Neural cell (in vitro differentiated cells): ENCODE measurements around the gene ITGB1. TPM values are rescaled to one million over a fixed set of nuclear protein-coding genes. Genes with fewer than 3 reads are reported as not detected.
A peak's percentile ranks its signal among the peaks of the same experiment; 100 is the strongest.

ENCODE experiments used
- H2AFZ ChIP-seq: fragments of 200-600, 300-800 bp; sonication (generic), shearing (Covaris generic); 2 replicates; pipeline ENCODE4 v1.6.0; 2014; ENCODE audit warnings: low read depth, mild to moderate bottlenecking, antibody characterized with exemption, low read length, moderate library complexity
- H3F3A ChIP-seq: fragments of 200-600 bp; shearing (Covaris generic); 2 replicates; pipeline ENCODE4 v1.6.1; 2016; ENCODE audit warnings: mild to moderate bottlenecking, moderate library complexity, mixed read lengths, antibody characterized with exemption, low read length; ENCODE audit not compliant: insufficient read depth, poor library complexity, severe bottlenecking
- H3K27ac ChIP-seq: fragments of 200-600, 300-800 bp; sonication (generic), shearing (Covaris generic); 2 replicates; pipeline ENCODE4 v1.5.1; 2014; ENCODE audit warnings: mild to moderate bottlenecking, low read length, moderate library complexity
- H3K27me3 ChIP-seq: fragments of 300-800, 200-600 bp; sonication (generic), shearing (Covaris generic); 2 replicates; pipeline ENCODE4 v1.6.0; 2014; ENCODE audit warnings: mild to moderate bottlenecking, low read depth, low read length, moderate library complexity; ENCODE audit not compliant: insufficient read depth
- H3K36me3 ChIP-seq: fragments of 300-800, 200-600 bp; sonication (generic), shearing (Covaris generic); 2 replicates; pipeline ENCODE4 v1.5.1; 2014; ENCODE audit warnings: mild to moderate bottlenecking, antibody characterized with exemption, low read length, moderate library complexity; ENCODE audit not compliant: insufficient read depth
- H3K4me2 ChIP-seq: fragments of 300-800, 200-600 bp; sonication (generic), shearing (Covaris generic); 2 replicates; pipeline ENCODE4 v1.6.0; 2014; ENCODE audit warnings: mild to moderate bottlenecking, low read length
- H3K4me3 ChIP-seq: fragments of 300-800, 200-600 bp; sonication (generic), shearing (Covaris generic); 2 replicates; pipeline ENCODE4 v1.5.1; 2014; ENCODE audit warnings: mild to moderate bottlenecking, low read length, moderate library complexity
- H3K79me2 ChIP-seq: fragments of 200-600 bp; shearing (Covaris generic); replicated peaks from 2 replicates; pipeline ENCODE4 v1.6.0; 2014; ENCODE audit warnings: mild to moderate bottlenecking, low read length, moderate library complexity; ENCODE audit not compliant: insufficient read depth
- H3K9ac ChIP-seq: fragments of 300-800, 200-600 bp; sonication (generic), shearing (Covaris generic); 2 replicates; pipeline ENCODE4 v1.6.1; 2016; ENCODE audit warnings: mild to moderate bottlenecking, low read length, mixed read lengths
- H3K9me2 ChIP-seq: fragments of 200-600 bp; shearing (Covaris generic); 2 replicates; pipeline ENCODE4 v1.6.1; 2016; ENCODE audit warnings: mild to moderate bottlenecking, low read length, mixed read lengths; ENCODE audit not compliant: insufficient read depth
- H3K9me3 ChIP-seq: fragments of 200-600, 300-800 bp; sonication (generic), shearing (Covaris generic); 2 replicates; pipeline ENCODE4 v1.6.1; 2016; ENCODE audit warnings: mild to moderate bottlenecking, mixed run types, low read length, moderate library complexity, mixed read lengths
- H4K20me1 ChIP-seq: fragments of 200-600 bp; shearing (Covaris generic); 2 replicates; pipeline ENCODE4 v1.6.1; 2016; ENCODE audit warnings: mild to moderate bottlenecking, mixed run types; ENCODE audit not compliant: insufficient read depth
- CTCF ChIP-seq: fragments of 450-650 bp; IDR thresholded peaks from 2 replicates; pipeline ENCODE4 v1.5.1; 2014; ENCODE audit warnings: antibody characterized with exemption, mild to moderate bottlenecking, moderate library complexity; ENCODE audit not compliant: poor library complexity, severe bottlenecking
- EP300 ChIP-seq: fragments of 450-650 bp; conservative IDR thresholded peaks from 2 replicates; pipeline ENCODE4 v1.6.1; 2014; ENCODE audit warnings: antibody characterized with exemption, mild to moderate bottlenecking, moderate library complexity; ENCODE audit not compliant: poor library complexity, severe bottlenecking
- EZH2 ChIP-seq: fragments of 200-600, 300-800 bp; shearing (Covaris generic), sonication (generic); IDR thresholded peaks from 2 replicates; pipeline ENCODE4 v1.6.1; 2014; ENCODE audit warnings: antibody characterized with exemption, low read length, borderline replicate concordance, mild to moderate bottlenecking; ENCODE audit not compliant: insufficient read depth, poor library complexity, severe bottlenecking
- MXI1 ChIP-seq: fragments of 450-650 bp; conservative IDR thresholded peaks from 2 replicates; pipeline ENCODE4 v1.6.1; 2014; ENCODE audit warnings: antibody characterized with exemption, mild to moderate bottlenecking; ENCODE audit not compliant: poor library complexity, severe bottlenecking
- POLR2AphosphoS5 ChIP-seq: IDR thresholded peaks from 2 replicates; pipeline ENCODE4 v1.6.1; 2012
- RAD21 ChIP-seq: fragments of 450-650 bp; conservative IDR thresholded peaks from 2 replicates; pipeline ENCODE4 v1.6.1; 2014; ENCODE audit warnings: antibody characterized with exemption, mild to moderate bottlenecking, moderate library complexity
- SMC3 ChIP-seq: fragments of 450-650 bp; conservative IDR thresholded peaks from 2 replicates; pipeline ENCODE4 v1.6.1; 2014; ENCODE audit warnings: antibody characterized with exemption, mild to moderate bottlenecking, moderate library complexity; ENCODE audit not compliant: poor library complexity
- TAF1 ChIP-seq: IDR thresholded peaks from 2 replicates; pipeline ENCODE4 v1.6.1; 2012; ENCODE audit warnings: low read depth
- polyA plus RNA-seq: library from polyadenylated mRNA; depleted of rRNA; stranded (reverse); fragments of >200 nt; gene quantifications from 2 replicates; pipeline ENCODE4 v1.2.3, GENCODE V29; 2014
- TF ChIP-seq, protein P1 (sequence below): IDR thresholded peaks from 2 replicates; pipeline ENCODE4 v1.6.1; 2012; ENCODE audit warnings: borderline replicate concordance

ITGB1 gene
- polyA plus RNA-seq, 1 donor from 2014 or later = 62.4 TPM

DNA sequence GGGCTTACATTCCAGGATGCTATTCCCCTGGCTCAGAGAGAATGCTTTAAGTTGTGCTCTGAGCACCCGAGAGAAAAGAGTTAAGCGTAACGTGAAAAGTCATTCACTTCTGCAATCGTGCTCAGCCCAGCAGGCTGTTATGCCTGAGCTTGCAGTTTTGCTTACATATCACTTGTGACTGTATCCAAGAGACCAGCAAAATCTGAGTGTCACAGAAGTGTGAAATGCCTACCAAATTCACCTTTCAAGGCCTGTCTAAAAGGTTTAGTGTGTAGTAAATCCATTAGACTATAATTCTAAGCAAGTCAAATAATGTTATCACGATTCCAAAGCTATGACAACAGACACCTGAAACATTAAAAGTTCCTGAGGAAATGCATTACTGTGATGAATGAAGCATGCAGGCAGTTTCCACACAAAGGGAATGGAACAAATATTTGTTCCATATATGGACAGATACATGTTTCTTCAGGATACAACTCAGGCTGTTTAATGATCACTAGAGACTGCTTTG lies 20.1 kb downstream of the ITGB1 start:
- H4K20me1 ChIP-seq = peaks cover 4% of the 10 kb centered on the region
- H3K9ac ChIP-seq = peak overlapping the region; percentile 38
- H3K79me2 ChIP-seq = peaks cover 79% of the 10 kb centered on the region
- H2AFZ ChIP-seq = no peak overlapping the region
- no peaks in the 10 kb centered on the region for H3K27me3 ChIP-seq
- H3K4me2 ChIP-seq = no peak overlapping the region
- H3K4me3 ChIP-seq = peak overlapping the region; percentile 40
- H3K9me3 ChIP-seq = no peaks in the 10 kb centered on the region
- peak overlapping the region; percentile 79 for H3K27ac ChIP-seq
- peaks cover 3% of the 10 kb centered on the region for H3F3A ChIP-seq
- peaks cover 7% of the 10 kb centered on the region for H3K36me3 ChIP-seq
- no peaks in the 10 kb centered on the region for H3K9me2 ChIP-seq
- no peak for TF ChIP-seq EP300
- TF ChIP-seq POLR2AphosphoS5 = peak; percentile 6

GRCh38 chr10:32932225-32932729 lies 25.8 kb downstream of the ITGB1 start:
- Histone ChIP-seq H3K9me3 (no peaks in the 10 kb centered on the region), H4K20me1 (peaks cover 4% of the 10 kb centered on the region), H3K79me2 (peaks cover 46% of the 10 kb centered on the region), H3K27ac (no peak overlapping the region), H3F3A (peaks cover 3% of the 10 kb centered on the region), H3K9me2 (no peaks in the 10 kb centered on the region), H2AFZ (no peak overlapping the region), H3K4me3 (no peak overlapping the region), H3K4me2 (no peak overlapping the region), H3K36me3 (peaks cover 14% of the 10 kb centered on the region), H3K9ac (no peak overlapping the region), H3K27me3 (no peaks in the 10 kb centered on the region)
- TF ChIP-seq POLR2AphosphoS5 (no peak), SMC3 (no peak), MXI1 (no peak), EZH2 (no peak), RAD21 (no peak), EP300 (no peak), TAF1 (no peak), CTCF (no peak)
- TF ChIP-seq, protein P1, sequence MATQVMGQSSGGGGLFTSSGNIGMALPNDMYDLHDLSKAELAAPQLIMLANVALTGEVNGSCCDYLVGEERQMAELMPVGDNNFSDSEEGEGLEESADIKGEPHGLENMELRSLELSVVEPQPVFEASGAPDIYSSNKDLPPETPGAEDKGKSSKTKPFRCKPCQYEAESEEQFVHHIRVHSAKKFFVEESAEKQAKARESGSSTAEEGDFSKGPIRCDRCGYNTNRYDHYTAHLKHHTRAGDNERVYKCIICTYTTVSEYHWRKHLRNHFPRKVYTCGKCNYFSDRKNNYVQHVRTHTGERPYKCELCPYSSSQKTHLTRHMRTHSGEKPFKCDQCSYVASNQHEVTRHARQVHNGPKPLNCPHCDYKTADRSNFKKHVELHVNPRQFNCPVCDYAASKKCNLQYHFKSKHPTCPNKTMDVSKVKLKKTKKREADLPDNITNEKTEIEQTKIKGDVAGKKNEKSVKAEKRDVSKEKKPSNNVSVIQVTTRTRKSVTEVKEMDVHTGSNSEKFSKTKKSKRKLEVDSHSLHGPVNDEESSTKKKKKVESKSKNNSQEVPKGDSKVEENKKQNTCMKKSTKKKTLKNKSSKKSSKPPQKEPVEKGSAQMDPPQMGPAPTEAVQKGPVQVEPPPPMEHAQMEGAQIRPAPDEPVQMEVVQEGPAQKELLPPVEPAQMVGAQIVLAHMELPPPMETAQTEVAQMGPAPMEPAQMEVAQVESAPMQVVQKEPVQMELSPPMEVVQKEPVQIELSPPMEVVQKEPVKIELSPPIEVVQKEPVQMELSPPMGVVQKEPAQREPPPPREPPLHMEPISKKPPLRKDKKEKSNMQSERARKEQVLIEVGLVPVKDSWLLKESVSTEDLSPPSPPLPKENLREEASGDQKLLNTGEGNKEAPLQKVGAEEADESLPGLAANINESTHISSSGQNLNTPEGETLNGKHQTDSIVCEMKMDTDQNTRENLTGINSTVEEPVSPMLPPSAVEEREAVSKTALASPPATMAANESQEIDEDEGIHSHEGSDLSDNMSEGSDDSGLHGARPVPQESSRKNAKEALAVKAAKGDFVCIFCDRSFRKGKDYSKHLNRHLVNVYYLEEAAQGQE = no peak
